MCF 10A (cell line): ENCODE results near the gene BRSK2. TPM values are rescaled to one million over a fixed set of nuclear protein-coding genes. Genes with fewer than 3 reads are reported as not detected.

Source experiments
- BruUV-seq: library from RNA; stranded (reverse); fragments of 400-500 nt; replicated peaks from 2 replicates; lab custom pipeline; 2021; lab: Mats Ljungman, UMichigan
- CTCF ChIA-PET: fragments of 300-600 bp; sonication (Branson Sonifier 250); formaldehyde crosslinking; extraction: SDS; loops from one replicate; lab custom pipeline; 2021; ENCODE audit warnings: antibody characterized with exemption, inconsistent platforms; lab: Yijun Ruan, JAX
- POLR2A ChIA-PET: fragments of 300-600, 350-650 bp; sonication (Branson Sonifier 250); formaldehyde crosslinking; extraction: SDS; loops from one replicate; lab custom pipeline; 2020; ENCODE audit warnings: antibody characterized with exemption, inconsistent platforms; lab: Yijun Ruan, JAX
- DNase-seq: peaks from one replicate; pipeline ENCODE4 v3.0.0-alpha.2; 2018; ENCODE audit not compliant: unreplicated experiment
- H3K27ac Mint-ChIP-seq: one replicate; pipeline ENCODE4 v1.8.0; 2022; ENCODE audit warnings: mild to moderate bottlenecking, low read depth, mixed read lengths; ENCODE audit not compliant: unreplicated experiment
- H3K27me3 Mint-ChIP-seq: one replicate; pipeline ENCODE4 v1.8.0; 2022; ENCODE audit warnings: mixed read lengths; ENCODE audit not compliant: insufficient read depth, unreplicated experiment
- H3K36me3 Mint-ChIP-seq: one replicate; pipeline ENCODE4 v1.8.0; 2022; ENCODE audit warnings: mild to moderate bottlenecking, moderate library complexity, mixed read lengths; ENCODE audit not compliant: insufficient read depth, unreplicated experiment
- H3K4me1 Mint-ChIP-seq: one replicate; pipeline ENCODE4 v1.8.0; 2022; ENCODE audit warnings: mixed read lengths; ENCODE audit not compliant: insufficient read depth, unreplicated experiment
- H3K4me3 Mint-ChIP-seq: one replicate; pipeline ENCODE4 v1.8.0; 2022; ENCODE audit warnings: mild to moderate bottlenecking, moderate library complexity, mixed read lengths; ENCODE audit not compliant: unreplicated experiment
- H3K9me3 Mint-ChIP-seq: one replicate; pipeline ENCODE4 v1.8.0; 2022; ENCODE audit warnings: mixed read lengths; ENCODE audit not compliant: unreplicated experiment
- CTCF ChIP-seq: fragments of 200-600 bp; IDR thresholded peaks from one replicate; pipeline ENCODE4 v1.8.0; 2022; ENCODE audit warnings: antibody characterized with exemption, mild to moderate bottlenecking; ENCODE audit not compliant: unreplicated experiment
- intact Hi-C: fragments of 100-400 bp; cut with micrococcal nuclease; formaldehyde crosslinking; loops from 2 replicates; pipeline ENCODE4 v1.14.1; 2022
- total RNA-seq: library from RNA; stranded (reverse); gene quantifications from 2 replicates; pipeline ENCODE4 v1.2.3, GENCODE V29; 2022

The BRSK2 gene
- total RNA-seq, 1 experiment from 2014 or later: 0.44 TPM

DNA sequence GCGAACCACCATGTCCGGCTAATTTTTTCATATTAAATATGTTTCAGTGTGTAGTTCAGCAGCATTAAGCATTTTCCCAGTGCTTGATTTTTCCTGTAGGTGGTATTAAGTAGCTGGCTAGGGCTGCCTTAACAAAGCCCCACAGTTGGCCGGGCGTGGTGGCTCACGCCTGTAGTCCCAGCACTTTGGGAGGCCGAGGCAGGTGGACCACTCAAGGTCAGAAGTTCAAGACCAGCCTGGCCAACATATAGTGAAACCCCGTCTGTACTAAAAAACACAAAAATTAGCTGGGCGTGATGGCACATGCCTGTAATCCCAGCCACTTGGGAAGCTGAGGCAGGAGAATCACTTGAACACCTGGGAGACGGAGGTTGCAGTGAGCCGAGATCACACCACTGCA lies 46.8 kb upstream of the BRSK2 start:
- DNase-seq: no peak
- no TSS peak for BruUV-seq
- no peak overlapping the region for H3K27ac Mint-ChIP-seq
- TF ChIP-seq CTCF: no peak
- no peak overlapping the region for H3K4me3 Mint-ChIP-seq
- H3K27me3 Mint-ChIP-seq: peaks cover 17% of the 10 kb centered on the region
- ChIA-PET POLR2A (interaction anchor here (1.2 kb wide), 1 partner anchor 18 kb away, joined by 4 read pairs; no protein-coding TSS in a partner anchor), CTCF (interaction anchor here (0.6 kb wide), 1 partner anchor 437 kb away, joined by 3 read pairs; no protein-coding TSS in a partner anchor)
- peaks cover 3% of the 10 kb centered on the region for H3K9me3 Mint-ChIP-seq
- peaks cover 3% of the 10 kb centered on the region for H3K4me1 Mint-ChIP-seq
- no peaks in the 10 kb centered on the region for H3K36me3 Mint-ChIP-seq
- intact Hi-C loops: no loop called here

- CTCF ChIA-PET: interaction anchor here (0.6 to 0.9 kb wide), 2 partner anchors 29 to 438 kb away, joined by 3 read pairs; no protein-coding TSS in a partner anchor
- no peaks in the 10 kb centered on the region for H3K36me3 Mint-ChIP-seq
- H3K4me1 Mint-ChIP-seq: no peaks in the 10 kb centered on the region
- TF ChIP-seq CTCF: no peak
- no peak for DNase-seq
- H3K9me3 Mint-ChIP-seq: no peaks in the 10 kb centered on the region
- POLR2A ChIA-PET: no interaction called here
- intact Hi-C loops: no loop called here
- H3K27ac Mint-ChIP-seq: no peak overlapping the region
- BruUV-seq: no TSS peak
- no peak overlapping the region for H3K4me3 Mint-ChIP-seq
- H3K27me3 Mint-ChIP-seq: peaks cover 12% of the 10 kb centered on the region
Observed at GRCh38 chr11:1343391-1344055, 46.2 kb upstream of the BRSK2 start.

DNA sequence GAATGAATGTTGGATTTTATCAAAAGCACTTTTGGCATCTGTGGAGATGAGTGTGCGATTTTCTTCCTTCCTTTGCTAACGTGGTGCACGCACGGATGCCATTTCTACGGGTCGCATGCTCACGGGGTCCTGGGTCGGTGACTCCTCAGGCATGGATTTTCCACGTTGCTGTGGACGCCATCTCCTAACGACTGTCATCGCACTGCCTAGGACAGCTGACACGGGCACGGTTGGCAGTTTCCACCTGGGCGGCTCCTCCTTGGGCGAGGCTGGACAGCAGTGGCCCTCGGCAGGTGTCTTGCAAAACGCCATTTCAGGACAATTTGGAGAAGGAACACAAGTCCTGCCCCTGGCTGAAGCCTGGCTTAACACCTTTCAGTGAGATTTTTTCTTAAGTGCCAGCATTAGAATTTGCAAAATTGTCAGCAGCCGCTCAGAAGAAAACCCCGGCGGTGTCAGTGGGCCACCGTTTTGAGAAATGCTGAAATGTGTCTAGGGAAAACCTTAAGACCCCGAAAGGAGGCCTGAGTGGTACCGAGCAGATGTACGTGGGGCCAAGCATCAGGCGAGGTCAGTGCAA lies 45.6 kb upstream of the BRSK2 start:
- intact Hi-C loops: no loop called here
- Mint-ChIP-seq H3K36me3 (no peaks in the 10 kb centered on the region), H3K27me3 (peaks cover 12% of the 10 kb centered on the region), H3K9me3 (no peaks in the 10 kb centered on the region), H3K4me3 (no peak overlapping the region), H3K27ac (no peak overlapping the region), H3K4me1 (no peaks in the 10 kb centered on the region)
- CTCF ChIA-PET: interaction anchor here (0.9 kb wide), 1 partner anchor 29 kb away, joined by 3 read pairs; no protein-coding TSS in a partner anchor
- no TSS peak for BruUV-seq
- no peak for TF ChIP-seq CTCF
- no peak for DNase-seq
- POLR2A ChIA-PET: no interaction called here

GRCh38 chr11:1345737-1346513 lies 43.8 kb upstream of the BRSK2 start:
- no TSS peak for BruUV-seq

More at GRCh38 chr11:1345737-1346513, 43.8 kb upstream of the BRSK2 start:
- ChIA-PET CTCF (no interaction called here), POLR2A (interaction anchor here (0.5 kb wide), 1 partner anchor 393 kb away, joined by 3 read pairs; no protein-coding TSS in a partner anchor)
- no peaks in the 10 kb centered on the region for H3K9me3 Mint-ChIP-seq
- peaks cover 22% of the 10 kb centered on the region for H3K27me3 Mint-ChIP-seq
- DNase-seq: no peak
- no peaks in the 10 kb centered on the region for H3K36me3 Mint-ChIP-seq
- no peaks in the 10 kb centered on the region for H3K4me1 Mint-ChIP-seq
- TF ChIP-seq CTCF: no peak
- intact Hi-C loops: no loop called here
- H3K4me3 Mint-ChIP-seq: no peak overlapping the region
- H3K27ac Mint-ChIP-seq: no peak overlapping the region
